K562 (cell line): ENCODE measurements around the gene P2RX3. TPM values are rescaled to one million over a fixed set of nuclear protein-coding genes. Genes with fewer than 3 reads are reported as not detected.

ENCODE experiments used
- ARID1B ChIP-seq: fragments of 450-650 bp; IDR thresholded peaks from 2 replicates; pipeline ENCODE4 v1.6.1; 2016; ENCODE audit warnings: antibody characterized with exemption, mild to moderate bottlenecking, inconsistent platforms
- CBFB ChIP-seq: sonication (generic); formaldehyde crosslinking; IDR thresholded peaks from 2 replicates; pipeline ENCODE4 v1.4.0; 2020; ENCODE audit warnings: mild to moderate bottlenecking, missing genetic modification reagents
- HNRNPL ChIP-seq: fragments of 200-400 bp; formaldehyde crosslinking; IDR thresholded peaks from 2 replicates; pipeline ENCODE4 v1.6.1; 2017; ENCODE audit warnings: low read depth, mild to moderate bottlenecking, low read length
- HNRNPLL ChIP-seq: fragments of 200-400 bp; formaldehyde crosslinking; IDR thresholded peaks from 2 replicates; pipeline ENCODE4 v1.6.1; 2017; ENCODE audit warnings: low read length, low read depth, mild to moderate bottlenecking; ENCODE audit not compliant: poor library complexity, severe bottlenecking
- MAFK ChIP-seq: IDR thresholded peaks from 2 replicates; pipeline ENCODE4 v1.6.1; 2011; ENCODE audit warnings: low read length, improper control_type of control experiment
- PHF21A ChIP-seq: fragments of 450-650 bp; IDR thresholded peaks from 2 replicates; pipeline ENCODE4 v1.6.1; 2017; ENCODE audit warnings: low read depth, borderline replicate concordance
- RFX1 ChIP-seq: fragments of 450-650 bp; IDR thresholded peaks from 2 replicates; pipeline ENCODE4 v1.6.1; 2016; ENCODE audit warnings: mild to moderate bottlenecking, moderate library complexity
- SREBF2 ChIP-seq: sonication (generic); formaldehyde crosslinking; IDR thresholded peaks from 2 replicates; pipeline ENCODE4 v1.4.0; 2020; ENCODE audit warnings: mild to moderate bottlenecking, missing genetic modification reagents
- TAL1 ChIP-seq: fragments of 450-650 bp; IDR thresholded peaks from 2 replicates; pipeline ENCODE4 v1.6.1; 2016; ENCODE audit warnings: mild to moderate bottlenecking
- TCF3 ChIP-seq: sonication (generic); formaldehyde crosslinking; IDR thresholded peaks from 2 replicates; pipeline ENCODE4 v1.4.0; 2020; ENCODE audit warnings: mild to moderate bottlenecking, missing genetic modification reagents
- ZNF23 ChIP-seq: fragments of 250-450 bp; sonication (Bioruptor Pico); IDR thresholded peaks from 2 replicates; pipeline ENCODE4 v1.4.0; 2020; ENCODE audit warnings: mild to moderate bottlenecking
- ZNF766 ChIP-seq: fragments of 200-800 bp; sonication (Bioruptor generic); conservative IDR thresholded peaks from 2 replicates; pipeline ENCODE4 v1.6.1; 2016; ENCODE audit warnings: missing genetic modification characterization, missing compliant biosample characterization
- polyA plus RNA-seq, 8 experiments: library from polyadenylated mRNA; depleted of rRNA in 4 of 8; stranded (reverse) in 5 of 8; unstranded in 3 of 8; fragments of >200 nt; fragmentation: Nextera tagmentation in 2 of 8; fragmentation: Illumina TruSeq in 1 of 8; extraction: Ambion mirVana in 2 of 8; extraction: Trizol in 1 of 8; gene quantifications; 2 replicates each; pipeline versions ENCODE4 v1.2.1 to v1.2.3, GENCODE V29; 2011 to 2014; ENCODE audit warnings: inconsistent platforms in 1 of 8, missing spikeins in 1 of 8
- total RNA-seq, 7 experiments: library from RNA; depleted of rRNA in 6 of 7; stranded (reverse); fragments of >200 nt in 6 of 7; fragmentation: Illumina TruSeq in 2 of 7; extraction: Trizol in 2 of 7; gene quantifications; 2 replicates each; pipeline versions ENCODE4 v1.2.1 to v1.2.3, GENCODE V29; 2011 to 2021; ENCODE audit warnings: low replicate concordance in 1 of 7
- TF ChIP-seq, protein P1 (sequence below): sonication (generic); formaldehyde crosslinking; IDR thresholded peaks from 2 replicates; pipeline ENCODE4 v1.8.0; 2023; ENCODE audit warnings: mild to moderate bottlenecking, missing genetic modification reagents
- TF ChIP-seq, protein P2 (sequence below): fragments of 450-650 bp; formaldehyde crosslinking; IDR thresholded peaks from 2 replicates; pipeline ENCODE4 v1.4.0; 2020; ENCODE audit warnings: mild to moderate bottlenecking, moderate library complexity

P2RX3 gene
- total and polyA plus RNA-seq, 9 of the 15 experiments (the other 6 are each of a cell fraction or from before 2014, with no cell fraction given) = not detected

DNA sequence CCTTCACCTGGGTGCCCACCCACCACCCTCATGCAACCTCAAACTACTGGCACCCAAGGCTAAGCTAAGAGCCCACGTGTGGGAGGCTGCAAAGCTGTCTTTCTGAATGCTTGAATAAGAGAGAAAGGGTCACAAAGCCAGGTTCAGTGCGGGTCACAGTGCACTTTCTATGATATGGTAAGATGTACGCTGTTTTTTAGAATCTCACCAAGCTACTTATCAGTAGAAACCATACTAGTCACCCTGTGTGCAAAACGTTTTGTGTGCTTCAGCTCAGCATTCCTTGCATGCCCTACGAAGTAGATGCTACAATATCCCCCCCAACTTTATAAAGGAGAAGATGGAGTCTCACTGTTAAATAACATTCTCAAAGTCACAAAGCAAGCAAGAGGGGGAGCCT lies 14.9 kb downstream of the P2RX3 start (continued):
- TF ChIP-seq TCF3 (CRISPR knock-in tag) (0 out of 2 replicates have a peak, but pooled peaks have one; percentile 10), RFX1 (no peak), HNRNPL (no peak), ARID1B (peak; percentile 28; the same call in 1 of the 2 replicates), CBFB (no peak), PHF21A (no peak), ZNF23 (no peak), MAFK (no peak), SREBF2 (CRISPR knock-in tag) (no peak), ZNF766 (no peak), TAL1 (no peak), HNRNPLL (peak; percentile 89)
- TF ChIP-seq, protein P1, sequence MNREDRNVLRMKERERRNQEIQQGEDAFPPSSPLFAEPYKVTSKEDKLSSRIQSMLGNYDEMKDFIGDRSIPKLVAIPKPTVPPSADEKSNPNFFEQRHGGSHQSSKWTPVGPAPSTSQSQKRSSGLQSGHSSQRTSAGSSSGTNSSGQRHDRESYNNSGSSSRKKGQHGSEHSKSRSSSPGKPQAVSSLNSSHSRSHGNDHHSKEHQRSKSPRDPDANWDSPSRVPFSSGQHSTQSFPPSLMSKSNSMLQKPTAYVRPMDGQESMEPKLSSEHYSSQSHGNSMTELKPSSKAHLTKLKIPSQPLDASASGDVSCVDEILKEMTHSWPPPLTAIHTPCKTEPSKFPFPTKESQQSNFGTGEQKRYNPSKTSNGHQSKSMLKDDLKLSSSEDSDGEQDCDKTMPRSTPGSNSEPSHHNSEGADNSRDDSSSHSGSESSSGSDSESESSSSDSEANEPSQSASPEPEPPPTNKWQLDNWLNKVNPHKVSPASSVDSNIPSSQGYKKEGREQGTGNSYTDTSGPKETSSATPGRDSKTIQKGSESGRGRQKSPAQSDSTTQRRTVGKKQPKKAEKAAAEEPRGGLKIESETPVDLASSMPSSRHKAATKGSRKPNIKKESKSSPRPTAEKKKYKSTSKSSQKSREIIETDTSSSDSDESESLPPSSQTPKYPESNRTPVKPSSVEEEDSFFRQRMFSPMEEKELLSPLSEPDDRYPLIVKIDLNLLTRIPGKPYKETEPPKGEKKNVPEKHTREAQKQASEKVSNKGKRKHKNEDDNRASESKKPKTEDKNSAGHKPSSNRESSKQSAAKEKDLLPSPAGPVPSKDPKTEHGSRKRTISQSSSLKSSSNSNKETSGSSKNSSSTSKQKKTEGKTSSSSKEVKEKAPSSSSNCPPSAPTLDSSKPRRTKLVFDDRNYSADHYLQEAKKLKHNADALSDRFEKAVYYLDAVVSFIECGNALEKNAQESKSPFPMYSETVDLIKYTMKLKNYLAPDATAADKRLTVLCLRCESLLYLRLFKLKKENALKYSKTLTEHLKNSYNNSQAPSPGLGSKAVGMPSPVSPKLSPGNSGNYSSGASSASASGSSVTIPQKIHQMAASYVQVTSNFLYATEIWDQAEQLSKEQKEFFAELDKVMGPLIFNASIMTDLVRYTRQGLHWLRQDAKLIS (CRISPR knock-in tag) = no peak
- TF ChIP-seq, protein P2, sequence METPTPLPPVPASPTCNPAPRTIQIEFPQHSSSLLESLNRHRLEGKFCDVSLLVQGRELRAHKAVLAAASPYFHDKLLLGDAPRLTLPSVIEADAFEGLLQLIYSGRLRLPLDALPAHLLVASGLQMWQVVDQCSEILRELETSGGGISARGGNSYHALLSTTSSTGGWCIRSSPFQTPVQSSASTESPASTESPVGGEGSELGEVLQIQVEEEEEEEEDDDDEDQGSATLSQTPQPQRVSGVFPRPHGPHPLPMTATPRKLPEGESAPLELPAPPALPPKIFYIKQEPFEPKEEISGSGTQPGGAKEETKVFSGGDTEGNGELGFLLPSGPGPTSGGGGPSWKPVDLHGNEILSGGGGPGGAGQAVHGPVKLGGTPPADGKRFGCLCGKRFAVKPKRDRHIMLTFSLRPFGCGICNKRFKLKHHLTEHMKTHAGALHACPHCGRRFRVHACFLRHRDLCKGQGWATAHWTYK (CRISPR knock-in tag) = no peak
